Measurements from ENCODE around the gene TTC34. TPM values are rescaled to one million over a fixed set of nuclear protein-coding genes. Genes with fewer than 3 reads are reported as not detected.

Gene TTC34
- total RNA-seq, 4 donors from 2014 or later = 0.14 to 6.0 (median 0.75) TPM

- WGBS, 2 donors (ENCODE audit: low coverage in 1 of 2) = 80 to 91% methylated on average over 6 to 37 of the region's 37 CpGs
- TF ChIP-seq EP300 (IDR thresholded peaks at IDR 0.05; ENCODE audit: low read depth) = no peak
- TF ChIP-seq CTCF (IDR thresholded peaks at IDR 0.05) = no peak
- no peak for TF ChIP-seq POLR2A (IDR thresholded peaks at IDR 0.05)
- TF ChIP-seq POLR2AphosphoS5 (IDR thresholded peaks at IDR 0.05) = no peak
- H3K9me3 ChIP-seq = no peaks in the 10 kb centered on the region
- intact Hi-C loops (cut with DNase I; ENCODE audit: low total_unique reads) = no loop called here
- no peaks in the 10 kb centered on the region for H3K36me3 ChIP-seq
- no peak overlapping the region for H3K4me3 ChIP-seq
- no peak overlapping the region for H3K27ac ChIP-seq
- DNase-seq = no peak
- peaks cover 53% of the 10 kb centered on the region for H3K27me3 ChIP-seq
- in situ Hi-C loops (cut with MboI; ENCODE audit: low pct_ligation_motif_present in 1 of 4, low pct_unique_long_range_greater_than_20kb in 1 of 4, low sequenced_read_pairs in 3 of 4) = no loop called here
- no peaks in the 10 kb centered on the region for H3K4me1 ChIP-seq
Observed at GRCh38 chr1:2803086-2803930, 1.8 kb upstream of the TTC34 start.

- no peaks in the 10 kb centered on the region for H3K9me3 ChIP-seq
- no peak for DNase-seq
- no peaks in the 10 kb centered on the region for H3K4me1 ChIP-seq
- WGBS, 2 donors (ENCODE audit: low coverage in 1 of 2) = 78% methylated on average over 10 of the region's 10 CpGs; no CpG with 5 or more reads in 1 of the 2 donors
- no peak overlapping the region for H3K4me3 ChIP-seq
- intact Hi-C loops (cut with DNase I; ENCODE audit: low total_unique reads) = no loop called here
- in situ Hi-C loops (cut with MboI; ENCODE audit: low pct_ligation_motif_present in 1 of 4, low pct_unique_long_range_greater_than_20kb in 1 of 4, low sequenced_read_pairs in 3 of 4) = no loop called here
- TF ChIP-seq CTCF (IDR thresholded peaks at IDR 0.05) (no peak), EP300 (IDR thresholded peaks at IDR 0.05; ENCODE audit: low read depth) (no peak), POLR2A (IDR thresholded peaks at IDR 0.05) (no peak), POLR2AphosphoS5 (IDR thresholded peaks at IDR 0.05) (no peak)
- no peak overlapping the region for H3K27ac ChIP-seq
- H3K36me3 ChIP-seq = no peaks in the 10 kb centered on the region
- peaks cover 51% of the 10 kb centered on the region for H3K27me3 ChIP-seq
Observed at GRCh38 chr1:2802421-2802961, 998 bp upstream of the TTC34 start.

- Histone ChIP-seq H3K9me3 (no peaks in the 10 kb centered on the region), H3K36me3 (no peaks in the 10 kb centered on the region), H3K27ac (no peak overlapping the region), H3K4me1 (no peaks in the 10 kb centered on the region), H3K4me3 (no peak overlapping the region), H3K27me3 (peaks cover 39% of the 10 kb centered on the region)
- in situ Hi-C loops (cut with MboI; ENCODE audit: low pct_ligation_motif_present in 1 of 4, low pct_unique_long_range_greater_than_20kb in 1 of 4, low sequenced_read_pairs in 3 of 4) (no loop called here), intact Hi-C loops (cut with DNase I; ENCODE audit: low total_unique reads) (no loop called here)
- WGBS, 2 donors (ENCODE audit: low coverage in 1 of 2) = 74% methylated on average over 9 of the region's 11 CpGs; no CpG with 5 or more reads in 1 of the 2 donors
- TF ChIP-seq POLR2AphosphoS5 (IDR thresholded peaks at IDR 0.05) (no peak), CTCF (IDR thresholded peaks at IDR 0.05) (no peak), POLR2A (IDR thresholded peaks at IDR 0.05) (no peak), EP300 (IDR thresholded peaks at IDR 0.05; ENCODE audit: low read depth) (no peak)
- no peak for DNase-seq
Observed at GRCh38 chr1:2801046-2801445, 447 bp downstream of the TTC34 start.

GRCh38 chr1:2800664-2801045 is 838 bp downstream of the TTC34 start:
- H3K4me1 ChIP-seq = no peaks in the 10 kb centered on the region
- no peak overlapping the region for H3K27ac ChIP-seq
- H3K9me3 ChIP-seq = no peaks in the 10 kb centered on the region
- TF ChIP-seq EP300 (IDR thresholded peaks at IDR 0.05; ENCODE audit: low read depth) = no peak
- no peak for TF ChIP-seq CTCF (IDR thresholded peaks at IDR 0.05)
- TF ChIP-seq POLR2AphosphoS5 (IDR thresholded peaks at IDR 0.05) = no peak
- WGBS, 2 donors (ENCODE audit: low coverage in 1 of 2) = 72% methylated on average over 3 of the region's 12 CpGs; no CpG with 5 or more reads in 1 of the 2 donors
- in situ Hi-C loops (cut with MboI; ENCODE audit: low pct_ligation_motif_present in 1 of 4, low pct_unique_long_range_greater_than_20kb in 1 of 4, low sequenced_read_pairs in 3 of 4) = no loop called here
- no peak overlapping the region for H3K4me3 ChIP-seq
- H3K36me3 ChIP-seq = no peaks in the 10 kb centered on the region
- H3K27me3 ChIP-seq = peaks cover 35% of the 10 kb centered on the region
- no peak for DNase-seq
- intact Hi-C loops (cut with DNase I; ENCODE audit: low total_unique reads) = no loop called here
